Caco-2 (cell line): ENCODE data around the gene ERC2. TPM values are rescaled to one million over a fixed set of nuclear protein-coding genes. Genes with fewer than 3 reads are reported as not detected.

Source experiments
- BruUV-seq: library from RNA; stranded (reverse); fragments of 400-500 nt; replicated peaks from 2 replicates; lab custom pipeline; 2021; lab: Mats Ljungman, UMichigan
- CTCF ChIA-PET: fragments of 300-600 bp; sonication (Branson Sonifier 250); formaldehyde crosslinking; loops from one replicate; lab custom pipeline; 2022; ENCODE audit warnings: antibody characterized with exemption; lab: Charles Lee
- POLR2A ChIA-PET: fragments of 300-600 bp; sonication (Branson Sonifier 250); formaldehyde crosslinking; loops from one replicate; lab custom pipeline; 2022; ENCODE audit warnings: antibody characterized with exemption; lab: Charles Lee
- DNase-seq, 2 experiments: peaks; one replicate each; pipeline versions ENCODE4 v3.0.0 to v3.0.0-alpha.2; 2020 to 2022
- H3K27me3 ChIP-seq: replicated peaks from 2 replicates; pipeline ENCODE4 v1.6.0; 2011; ENCODE audit warnings: low read length; ENCODE audit not compliant: control insufficient read depth, insufficient read depth
- H3K36me3 ChIP-seq: 2 replicates; pipeline ENCODE4 v1.5.1; 2011; ENCODE audit warnings: low read length; ENCODE audit not compliant: control insufficient read depth, insufficient read depth
- H3K4me1 ChIP-seq: fragments of 250-450 bp; sonication (Bioruptor Pico); 2 replicates; pipeline ENCODE4 v1.5.1; 2020; ENCODE audit warnings: mild to moderate bottlenecking
- H3K4me3 ChIP-seq: 2 replicates; pipeline ENCODE4 v1.5.1; 2011; ENCODE audit warnings: low read depth, mild to moderate bottlenecking, control low read depth, low read length
- H3K9me3 ChIP-seq: fragments of 250-450 bp; sonication (Bioruptor Pico); 2 replicates; pipeline ENCODE4 v1.5.1; 2020; ENCODE audit warnings: mild to moderate bottlenecking, moderate library complexity
- H3K27ac Mint-ChIP-seq: one replicate; pipeline ENCODE4 v1.8.0; 2022; ENCODE audit warnings: mixed read lengths; ENCODE audit not compliant: unreplicated experiment
- H3K27me3 Mint-ChIP-seq: one replicate; pipeline ENCODE4 v1.8.0; 2022; ENCODE audit warnings: mixed read lengths; ENCODE audit not compliant: insufficient read depth, unreplicated experiment
- H3K36me3 Mint-ChIP-seq: one replicate; pipeline ENCODE4 v1.8.0; 2022; ENCODE audit warnings: mild to moderate bottlenecking, mixed read lengths; ENCODE audit not compliant: insufficient read depth, unreplicated experiment
- H3K4me1 Mint-ChIP-seq: one replicate; pipeline ENCODE4 v1.8.0; 2022; ENCODE audit warnings: low read depth, mixed read lengths; ENCODE audit not compliant: unreplicated experiment
- H3K4me3 Mint-ChIP-seq: one replicate; pipeline ENCODE4 v1.8.0; 2022; ENCODE audit warnings: mild to moderate bottlenecking, moderate library complexity, mixed read lengths; ENCODE audit not compliant: unreplicated experiment
- H3K9me3 Mint-ChIP-seq: one replicate; pipeline ENCODE4 v1.8.0; 2022; ENCODE audit warnings: mixed read lengths; ENCODE audit not compliant: unreplicated experiment
- CTCF ChIP-seq, 2 experiments: fragments of 200-600 bp in 1 of 2; IDR thresholded peaks; 1 replicate in 1 of 2; 2 replicates in 1 of 2; pipeline versions ENCODE4 v1.5.1 to v1.8.0; 2011 to 2022; ENCODE audit warnings: antibody characterized with exemption in 1 of 2, control low read depth in 1 of 2, inconsistent platforms in 1 of 2, low read depth in 1 of 2, low read length in 1 of 2, mild to moderate bottlenecking in 1 of 2, moderate library complexity in 1 of 2; ENCODE audit not compliant: insufficient read depth in 1 of 2, severe bottlenecking in 1 of 2, unreplicated experiment in 1 of 2
- intact Hi-C: fragments of 100-400 bp; cut with micrococcal nuclease; formaldehyde crosslinking; loops from one replicate; pipeline ENCODE4 v1.10.0; 2022; ENCODE audit not compliant: unreplicated experiment
- total RNA-seq: library from RNA; stranded (reverse); gene quantifications from 2 replicates; pipeline ENCODE4 v1.2.3, GENCODE V29; 2022

ERC2 gene
- total RNA-seq, 1 experiment from 2014 or later, result 0.54 TPM

DNA sequence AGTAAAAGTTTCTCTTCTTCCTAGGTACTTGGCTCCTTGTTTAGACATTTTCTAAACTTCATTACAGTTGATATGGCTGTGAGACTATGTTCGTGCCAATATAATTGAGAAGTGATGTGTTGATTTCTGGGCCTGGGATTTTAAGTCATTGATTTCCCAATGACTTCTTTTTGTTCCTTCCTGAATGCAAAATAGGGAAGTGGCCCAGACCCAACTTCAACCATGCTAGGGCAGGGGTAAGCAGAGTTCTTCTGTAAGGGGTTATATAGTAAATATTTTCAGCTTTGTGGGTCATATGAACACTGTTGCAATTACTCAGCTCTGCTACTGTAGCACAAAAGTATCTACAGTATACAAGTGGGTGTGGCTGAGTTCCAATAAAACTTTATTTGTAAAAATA, 661.1 kb downstream of the ERC2 start:
- BruUV-seq, result no TSS peak
- Mint-ChIP-seq H3K9me3 (no peaks in the 10 kb centered on the region), H3K27ac (no peak overlapping the region), H3K4me3 (no peak overlapping the region), H3K4me1 (no peaks in the 10 kb centered on the region), H3K36me3 (no peaks in the 10 kb centered on the region), H3K27me3 (peaks cover 4% of the 10 kb centered on the region)
- intact Hi-C loops, result no loop called here
- no peaks in the 10 kb centered on the region for H3K4me1 ChIP-seq
- no peaks in the 10 kb centered on the region for H3K27me3 ChIP-seq
- H3K36me3 ChIP-seq, result no peaks in the 10 kb centered on the region
- H3K4me3 ChIP-seq, result no peak overlapping the region
- H3K9me3 ChIP-seq, result no peaks in the 10 kb centered on the region
- no peak for DNase-seq
- TF ChIP-seq CTCF (IDR thresholded peaks at IDR 0.05; ENCODE audit: insufficient read depth in 1 of 2, low read depth in 1 of 2, low read length in 1 of 2, severe bottlenecking in 1 of 2, unreplicated experiment in 1 of 2), result no peak
- ChIA-PET POLR2A (no interaction called here), CTCF (no interaction called here)

GRCh38 chr3:55805169-55805568, 663.1 kb downstream of the ERC2 start:
- no peaks in the 10 kb centered on the region for H3K36me3 ChIP-seq
- DNase-seq, result no peak
- POLR2A ChIA-PET, result no interaction called here

DNA sequence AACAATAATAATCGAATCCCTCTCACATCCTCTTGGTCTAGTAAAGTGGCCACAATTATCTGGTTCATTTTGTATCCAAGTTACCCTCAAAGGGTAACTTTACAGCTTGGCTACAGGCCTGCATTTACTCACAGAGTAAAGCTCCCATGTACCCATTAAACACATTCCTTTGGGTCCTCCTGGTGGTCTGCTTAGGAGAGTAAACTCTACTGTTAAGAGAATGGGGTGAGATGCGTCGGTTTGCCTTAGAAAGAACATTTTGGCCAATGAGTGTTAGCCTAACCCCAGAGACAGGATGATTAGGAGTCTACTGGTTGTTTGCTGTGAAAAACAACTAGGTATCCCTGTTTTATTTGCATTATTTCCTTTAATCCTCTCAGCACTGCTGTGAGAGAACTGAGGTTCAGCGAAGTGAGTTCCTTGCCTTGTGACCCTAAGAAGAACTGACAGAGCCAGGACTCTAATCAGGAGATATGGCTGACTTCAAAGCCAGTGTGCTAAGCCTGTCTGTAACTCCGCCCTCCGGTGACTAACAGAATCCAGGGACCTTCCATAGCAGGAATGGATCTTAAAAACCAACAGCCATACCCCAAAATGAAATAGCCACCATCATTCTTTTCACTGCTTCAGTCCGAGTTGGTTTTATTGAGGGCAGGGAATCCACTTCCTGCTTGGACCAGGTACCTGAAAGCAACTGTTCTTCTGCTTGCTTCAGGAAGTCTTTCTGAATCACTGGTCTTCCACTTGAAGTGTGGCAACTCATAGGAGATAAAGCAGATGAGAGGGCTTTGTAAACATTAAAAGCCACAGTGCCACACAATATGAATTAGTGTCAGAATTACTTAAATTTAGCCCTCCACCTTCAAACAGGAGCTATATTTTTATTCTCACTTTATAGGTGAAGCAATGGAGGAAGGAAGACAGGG, 663.8 kb downstream of the ERC2 start:
- Mint-ChIP-seq H3K9me3 (no peaks in the 10 kb centered on the region), H3K27me3 (peaks cover 4% of the 10 kb centered on the region), H3K27ac (no peak overlapping the region), H3K4me1 (no peaks in the 10 kb centered on the region), H3K4me3 (no peak overlapping the region), H3K36me3 (no peaks in the 10 kb centered on the region)
- BruUV-seq, result no TSS peak
- no peak for TF ChIP-seq CTCF (IDR thresholded peaks at IDR 0.05; ENCODE audit: insufficient read depth in 1 of 2, low read depth in 1 of 2, low read length in 1 of 2, severe bottlenecking in 1 of 2, unreplicated experiment in 1 of 2)
- Histone ChIP-seq H3K36me3 (no peaks in the 10 kb centered on the region), H3K27me3 (no peaks in the 10 kb centered on the region), H3K9me3 (no peaks in the 10 kb centered on the region), H3K4me1 (no peaks in the 10 kb centered on the region), H3K4me3 (no peak overlapping the region)
- intact Hi-C loops, result loop anchor here (1.0 kb wide), 1 partner anchor 19 kb away; no protein-coding TSS in a partner anchor
- ChIA-PET CTCF (no interaction called here), POLR2A (no interaction called here)
- DNase-seq, result no peak

More at GRCh38 chr3:55805169-55805568, 663.1 kb downstream of the ERC2 start:
- no peaks in the 10 kb centered on the region for H3K4me1 ChIP-seq
- no peak for TF ChIP-seq CTCF (IDR thresholded peaks at IDR 0.05; ENCODE audit: insufficient read depth in 1 of 2, low read depth in 1 of 2, low read length in 1 of 2, severe bottlenecking in 1 of 2, unreplicated experiment in 1 of 2)
- H3K9me3 ChIP-seq, result no peaks in the 10 kb centered on the region
- intact Hi-C loops, result no loop called here
- H3K27me3 Mint-ChIP-seq, result peaks cover 4% of the 10 kb centered on the region
- CTCF ChIA-PET, result no interaction called here
- no peak overlapping the region for H3K4me3 ChIP-seq
- no peaks in the 10 kb centered on the region for H3K4me1 Mint-ChIP-seq
- no peaks in the 10 kb centered on the region for H3K27me3 ChIP-seq
- BruUV-seq, result no TSS peak
- H3K27ac Mint-ChIP-seq, result no peak overlapping the region
- no peaks in the 10 kb centered on the region for H3K36me3 Mint-ChIP-seq
- no peak overlapping the region for H3K4me3 Mint-ChIP-seq
- no peaks in the 10 kb centered on the region for H3K9me3 Mint-ChIP-seq
